Neuronal stem cell (in vitro differentiated cells): ENCODE results near the gene KRT5.

Experiments
- DNase-seq: peaks from one replicate; pipeline ENCODE4 v3.0.0-alpha.2; 2013; ENCODE audit warnings: low spot score
- H2AFZ ChIP-seq: one replicate; pipeline ENCODE4 v1.6.1; 2013; ENCODE audit warnings: mild to moderate bottlenecking, low read length, inconsistent platforms
- H2AK5ac ChIP-seq: 2 replicates; pipeline ENCODE4 v1.6.1; 2013; ENCODE audit warnings: low read depth, mild to moderate bottlenecking, inconsistent platforms, low read length, moderate library complexity, mixed read lengths
- H2BK120ac ChIP-seq: 2 replicates; pipeline ENCODE4 v1.6.1; 2013; ENCODE audit warnings: low read depth, mild to moderate bottlenecking, inconsistent platforms, low read length, moderate library complexity, mixed read lengths
- H2BK12ac ChIP-seq: one replicate; pipeline ENCODE4 v1.6.1; 2013; ENCODE audit warnings: low read length, inconsistent platforms
- H2BK15ac ChIP-seq: 2 replicates; pipeline ENCODE4 v1.6.1; 2013; ENCODE audit warnings: mild to moderate bottlenecking, low read length, inconsistent platforms, mixed read lengths
- H2BK5ac ChIP-seq: one replicate; pipeline ENCODE4 v1.6.1; 2013; ENCODE audit warnings: inconsistent platforms, mild to moderate bottlenecking, low read length, moderate library complexity
- H3K14ac ChIP-seq: one replicate; pipeline ENCODE4 v1.6.1; 2013; ENCODE audit warnings: low read length, inconsistent platforms
- H3K18ac ChIP-seq: 2 replicates; pipeline ENCODE4 v1.6.1; 2013; ENCODE audit warnings: low read length, inconsistent platforms
- H3K23ac ChIP-seq: 2 replicates; pipeline ENCODE4 v1.6.1; 2013; ENCODE audit warnings: low read depth, mild to moderate bottlenecking, mixed read lengths, low read length, inconsistent platforms; ENCODE audit not compliant: poor library complexity
- H3K27ac ChIP-seq: replicated peaks from 3 replicates; pipeline ENCODE4 v1.5.1; 2013; ENCODE audit warnings: low read length, inconsistent platforms
- H3K27me3 ChIP-seq, 3 experiments: 2 replicates each; pipeline ENCODE4 v1.6.1; 2013; ENCODE audit warnings: low read length in 3 of 3, mild to moderate bottlenecking in 2 of 3, inconsistent platforms in 1 of 3, low read depth in 1 of 3, mixed read lengths in 1 of 3, moderate library complexity in 1 of 3; ENCODE audit not compliant: control insufficient read depth in 3 of 3, insufficient read depth in 3 of 3
- H3K36me3 ChIP-seq, 2 donors: replicated peaks in 1 of 2; 2 replicates each; pipeline ENCODE4 v1.6.1; 2013; ENCODE audit warnings: low read length in 2 of 2; ENCODE audit not compliant: control insufficient read depth in 2 of 2, insufficient read depth in 2 of 2
- H3K4ac ChIP-seq: 2 replicates; pipeline ENCODE4 v1.6.1; 2013; ENCODE audit warnings: inconsistent platforms, mild to moderate bottlenecking, low read length, moderate library complexity
- H3K4me1 ChIP-seq, 2 donors: 1 replicate in 1 of 2; 2 replicates in 1 of 2; pipeline ENCODE4 v1.6.1; 2013; ENCODE audit warnings: low read length in 2 of 2, low read depth in 1 of 2; ENCODE audit not compliant: control insufficient read depth in 2 of 2, insufficient read depth in 1 of 2
- H3K4me2 ChIP-seq: one replicate; pipeline ENCODE4 v1.6.1; 2013; ENCODE audit warnings: mild to moderate bottlenecking, low read length, inconsistent platforms; ENCODE audit not compliant: insufficient read depth, poor library complexity, severe bottlenecking
- H3K4me3 ChIP-seq, 2 donors: 2 replicates each; pipeline ENCODE4 v1.5.1; 2013; ENCODE audit warnings: low read length in 2 of 2, mild to moderate bottlenecking in 2 of 2, inconsistent platforms in 1 of 2, moderate library complexity in 1 of 2
- H3K79me1 ChIP-seq: one replicate; pipeline ENCODE4 v1.6.1; 2013; ENCODE audit warnings: low read depth, mild to moderate bottlenecking, inconsistent platforms, low read length, moderate library complexity
- H3K9ac ChIP-seq: one replicate; pipeline ENCODE4 v1.6.1; 2013; ENCODE audit warnings: mild to moderate bottlenecking, low read depth, low read length, inconsistent platforms; ENCODE audit not compliant: poor library complexity
- H3K9me3 ChIP-seq, 2 donors: replicated peaks in 1 of 2; 2 replicates each; pipeline versions ENCODE3 to v1.6.1; 2013; ENCODE audit warnings: low read length in 2 of 2, mild to moderate bottlenecking in 2 of 2, inconsistent platforms in 1 of 2, low read depth in 1 of 2, mixed read lengths in 1 of 2, moderate library complexity in 1 of 2; ENCODE audit not compliant: control insufficient read depth in 2 of 2, insufficient read depth in 1 of 2
- H4K8ac ChIP-seq: one replicate; pipeline ENCODE4 v1.6.1; 2013; ENCODE audit warnings: low read depth, mild to moderate bottlenecking, inconsistent platforms, low read length, moderate library complexity
- H4K91ac ChIP-seq: one replicate; pipeline ENCODE4 v1.6.1; 2013; ENCODE audit warnings: low read length, low read depth, mild to moderate bottlenecking, inconsistent platforms; ENCODE audit not compliant: poor library complexity
- WGBS, 2 donors: extraction: QIAGEN DNeasy Blood & Tissue Kit; methylation state at CpG; one replicate each; pipeline ENCODE4 v1.1.7; 2013; ENCODE audit warnings: missing lambda C conversion rate in 2 of 2, mixed read lengths in 1 of 2; ENCODE audit not compliant: insufficient read length in 2 of 2, insufficient replicate concordance in 1 of 2; ENCODE audit errors: extremely low coverage in 2 of 2; 5-methylcytosine and 5-hydroxymethylcytosine counted together

KRT5 gene

GRCh38 chr12:52521175-52521567 lies 977 bp upstream of the KRT5 start:
- Histone ChIP-seq H2BK12ac (no peak overlapping the region), H3K4ac (no peak overlapping the region), H3K27ac (no peak overlapping the region), H2BK120ac (no peak overlapping the region), H3K4me2 (no peak overlapping the region), H3K27me3 (peaks cover 0 to 8% (median 0%) of the 10 kb centered on the region in 3 experiments), H3K9me3 (no peaks in the 10 kb centered on the region), H2AFZ (no peak overlapping the region), H3K9ac (no peak overlapping the region), H4K91ac (no peak overlapping the region), H4K8ac (no peak overlapping the region), H3K4me3 (no peak overlapping the region), H2BK5ac (no peak overlapping the region), H3K36me3 (no peaks in the 10 kb centered on the region), H2BK15ac (no peak overlapping the region), H3K14ac (no peak overlapping the region), H3K18ac (no peak overlapping the region), H3K23ac (no peak overlapping the region), H2AK5ac (no peak overlapping the region), H3K79me1 (no peaks in the 10 kb centered on the region), H3K4me1 (peaks cover 0 to 8% of the 10 kb centered on the region in 2 donors)
- DNase-seq, result no peak
- WGBS, 2 donors, result no CpG with 5 or more reads among the region's 10 CpGs

GRCh38 chr12:52519387-52519703 lies 849 bp downstream of the KRT5 start:
- H3K9me3 ChIP-seq, result no peaks in the 10 kb centered on the region
- H3K27me3 ChIP-seq, result peaks cover 0 to 7% (median 0%) of the 10 kb centered on the region in 3 experiments

GRCh38 chr12:52518574-52519386 lies 1.4 kb downstream of the KRT5 start:
- Histone ChIP-seq H4K8ac (no peak overlapping the region), H3K79me1 (no peaks in the 10 kb centered on the region), H3K27me3 (peaks cover 0 to 7% (median 0%) of the 10 kb centered on the region in 3 experiments), H3K23ac (no peak overlapping the region), H4K91ac (no peak overlapping the region), H3K14ac (no peak overlapping the region), H3K27ac (no peak overlapping the region), H3K4me1 (peaks cover 0 to 2% of the 10 kb centered on the region in 2 donors), H2BK15ac (no peak overlapping the region), H2BK12ac (no peak overlapping the region), H2AFZ (no peak overlapping the region), H3K18ac (no peak overlapping the region), H2AK5ac (no peak overlapping the region), H2BK120ac (no peak overlapping the region), H3K4ac (no peak overlapping the region), H3K4me3 (no peak overlapping the region), H3K4me2 (no peak overlapping the region), H3K36me3 (no peaks in the 10 kb centered on the region), H3K9ac (no peak overlapping the region), H3K9me3 (no peaks in the 10 kb centered on the region), H2BK5ac (no peak overlapping the region)
- no peak for DNase-seq
- no CpG with 5 or more reads among the region's 8 CpGs for whole genome bisulfite sequencing, 2 donors

More at GRCh38 chr12:52519387-52519703, 849 bp downstream of the KRT5 start:
- Histone ChIP-seq H3K18ac (no peak overlapping the region), H2BK12ac (no peak overlapping the region), H2AFZ (no peak overlapping the region), H3K4me1 (peaks cover 0 to 6% of the 10 kb centered on the region in 2 donors), H3K4me3 (no peak overlapping the region), H3K4ac (no peak overlapping the region), H2BK120ac (no peak overlapping the region), H3K9ac (no peak overlapping the region), H3K23ac (no peak overlapping the region), H3K27ac (no peak overlapping the region), H3K4me2 (no peak overlapping the region), H4K8ac (no peak overlapping the region), H2BK15ac (no peak overlapping the region), H3K36me3 (no peaks in the 10 kb centered on the region), H2BK5ac (no peak overlapping the region), H4K91ac (no peak overlapping the region), H3K79me1 (no peaks in the 10 kb centered on the region), H2AK5ac (no peak overlapping the region), H3K14ac (no peak overlapping the region)
- DNase-seq, result no peak
- WGBS, 2 donors, result no CpG with 5 or more reads among the region's 3 CpGs

- no peak for DNase-seq
- Histone ChIP-seq H2BK5ac (no peak overlapping the region), H3K9me3 (no peaks in the 10 kb centered on the region), H2AFZ (no peak overlapping the region), H3K27ac (no peak overlapping the region), H3K4me3 (peak overlapping the region in 1 of 2 donors; percentile 25), H3K4me1 (peaks cover 0 to 2% of the 10 kb centered on the region in 2 donors), H3K4ac (no peak overlapping the region), H2AK5ac (no peak overlapping the region), H3K27me3 (peaks cover 0 to 7% (median 0%) of the 10 kb centered on the region in 3 experiments), H4K8ac (no peak overlapping the region), H3K4me2 (no peak overlapping the region), H2BK120ac (no peak overlapping the region), H3K36me3 (no peaks in the 10 kb centered on the region), H3K9ac (no peak overlapping the region), H2BK12ac (no peak overlapping the region), H3K23ac (no peak overlapping the region), H3K14ac (no peak overlapping the region), H4K91ac (no peak overlapping the region), H3K18ac (no peak overlapping the region), H2BK15ac (no peak overlapping the region), H3K79me1 (no peaks in the 10 kb centered on the region)
- no CpG with 5 or more reads among the region's 5 CpGs for WGBS, 2 donors
Observed at GRCh38 chr12:52517888-52518287, 2.3 kb downstream of the KRT5 start.
